ENCODE results near the gene ANKRD33.

Gene ANKRD33

GRCh38 chr12:51860986-51861385 lies 26.9 kb upstream of the ANKRD33 start:
- no peak for DNase-seq (ENCODE audit: low spot score)

GRCh38 chr12:51862947-51863346 lies 25.0 kb upstream of the ANKRD33 start:
- no peak for DNase-seq (ENCODE audit: low spot score)

- DNase-seq (ENCODE audit: low spot score) = no peak
Observed at GRCh38 chr12:51863363-51863932, 24.5 kb upstream of the ANKRD33 start.

GRCh38 chr12:51863933-51864832 lies 23.7 kb upstream of the ANKRD33 start:
- no peak for DNase-seq (ENCODE audit: low spot score)

- no peak for DNase-seq (ENCODE audit: low spot score)
Observed at GRCh38 chr12:51864833-51865670, 22.9 kb upstream of the ANKRD33 start.

- DNase-seq (ENCODE audit: low spot score) = no peak
Observed at GRCh38 chr12:51865757-51866270, 22.1 kb upstream of the ANKRD33 start.

DNA sequence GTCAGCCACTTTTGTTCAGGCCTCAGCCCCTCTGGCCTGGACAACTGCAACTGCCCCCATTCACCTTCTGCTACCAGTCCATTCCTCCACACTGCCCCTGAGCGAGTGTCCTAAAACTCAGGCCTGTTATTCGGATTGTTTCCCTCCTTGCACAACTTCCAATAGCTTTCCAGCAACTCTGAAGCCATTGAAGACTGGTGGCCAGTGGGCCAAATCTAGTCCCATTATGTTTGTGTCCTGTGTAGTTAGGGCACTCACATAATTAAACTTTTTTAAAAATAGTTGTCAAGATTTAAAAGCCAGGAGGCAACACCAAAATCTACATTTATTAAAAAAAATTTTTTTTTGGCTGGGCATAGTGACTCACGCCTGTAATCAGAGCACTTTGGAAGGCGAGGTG lies 21.6 kb upstream of the ANKRD33 start:
- no peak for DNase-seq (ENCODE audit: low spot score)

DNA sequence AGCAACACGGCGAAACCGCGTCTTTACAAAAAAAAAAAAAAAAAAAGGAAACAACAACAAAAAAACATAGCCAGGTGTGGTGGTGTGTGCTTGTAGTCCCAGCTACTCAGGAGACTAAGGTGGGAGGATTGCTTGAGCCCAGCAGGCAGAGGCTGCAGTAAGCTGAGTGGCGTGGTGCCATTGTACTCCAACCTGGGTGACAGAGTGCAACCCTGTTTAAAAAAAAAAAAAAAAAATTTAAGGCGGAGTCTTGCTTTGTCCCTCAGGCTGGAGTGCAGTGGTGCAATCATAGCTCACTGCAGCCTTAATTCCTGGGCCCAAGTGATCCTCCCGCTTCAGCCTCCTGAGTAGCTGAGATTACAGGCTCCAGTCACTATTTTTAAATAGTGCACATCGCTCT lies 21.1 kb upstream of the ANKRD33 start:
- no peak for DNase-seq (ENCODE audit: low spot score)

DNA sequence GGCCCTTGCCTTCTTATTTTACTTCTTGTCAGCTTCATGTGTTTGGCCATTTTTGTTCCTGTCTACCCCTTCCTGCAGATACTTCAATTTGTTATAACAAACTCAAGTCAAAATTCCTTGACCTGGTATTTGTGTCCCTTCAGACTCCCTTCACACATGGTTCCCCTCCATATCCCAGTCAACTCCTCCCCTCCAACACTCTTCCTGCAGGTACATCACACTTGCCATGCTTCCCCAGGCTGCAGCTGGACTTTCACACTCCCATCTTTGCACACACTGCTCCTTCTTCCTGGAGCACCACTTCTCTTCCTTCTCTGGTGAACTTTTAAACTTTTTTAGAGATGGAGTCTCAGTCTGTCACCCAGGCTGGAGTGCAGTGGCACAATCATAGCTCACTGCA lies 20.5 kb upstream of the ANKRD33 start:
- DNase-seq (ENCODE audit: low spot score) = no peak

DNA sequence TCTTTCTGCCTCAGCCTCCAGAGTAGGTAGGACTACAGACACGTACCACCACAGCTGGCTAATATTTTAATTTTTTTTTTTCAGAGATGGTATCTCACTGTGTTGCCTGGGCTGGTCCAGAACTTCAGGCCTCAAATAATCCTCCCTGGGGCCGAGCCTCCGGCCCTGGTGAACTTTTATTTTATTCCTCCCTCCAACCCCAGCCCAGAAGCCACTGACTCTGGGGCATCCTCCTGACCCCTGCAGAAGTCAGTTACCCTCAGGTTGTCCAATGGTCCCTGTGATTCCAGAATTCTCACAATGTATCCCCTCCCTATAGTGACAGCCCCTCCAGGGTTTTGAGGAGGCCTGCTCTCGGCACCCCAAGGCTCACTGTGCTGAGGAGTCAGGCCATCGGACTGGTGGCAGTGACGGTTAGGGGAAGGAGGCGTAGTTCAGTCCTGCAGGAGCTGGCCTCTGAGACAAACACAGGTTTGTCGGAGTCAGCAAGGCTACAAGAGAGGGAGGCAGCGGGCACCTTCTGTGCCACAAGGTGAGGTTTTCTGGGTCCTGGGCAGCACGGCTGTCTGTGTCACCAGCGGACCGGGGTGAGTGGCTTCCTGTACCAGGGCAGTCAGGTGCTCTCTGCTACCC lies 20.0 kb upstream of the ANKRD33 start:
- no peak for DNase-seq (ENCODE audit: low spot score)

GRCh38 chr12:51868821-51869495 lies 18.9 kb upstream of the ANKRD33 start:
- no peak for DNase-seq (ENCODE audit: low spot score)

DNA sequence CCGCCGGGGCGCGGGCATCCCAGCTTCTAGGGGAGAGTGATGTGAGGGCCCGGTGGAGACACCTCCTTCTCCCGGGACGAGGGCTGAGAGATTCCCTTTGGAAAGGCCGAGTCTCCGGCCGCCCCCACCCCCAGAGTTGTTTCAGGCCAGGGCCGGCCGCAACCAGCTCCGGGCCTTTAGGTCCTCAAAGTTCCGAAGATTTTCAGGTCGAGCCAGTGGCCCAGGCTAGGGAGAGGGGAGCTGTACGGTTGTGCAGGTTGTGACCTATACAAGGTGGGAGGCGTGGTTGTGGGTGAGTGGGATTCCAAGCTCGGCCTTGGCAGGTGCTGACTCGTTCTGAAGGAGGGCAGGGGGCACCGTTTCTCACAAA lies 18.4 kb upstream of the ANKRD33 start:
- DNase-seq (ENCODE audit: low spot score) = no peak

DNA sequence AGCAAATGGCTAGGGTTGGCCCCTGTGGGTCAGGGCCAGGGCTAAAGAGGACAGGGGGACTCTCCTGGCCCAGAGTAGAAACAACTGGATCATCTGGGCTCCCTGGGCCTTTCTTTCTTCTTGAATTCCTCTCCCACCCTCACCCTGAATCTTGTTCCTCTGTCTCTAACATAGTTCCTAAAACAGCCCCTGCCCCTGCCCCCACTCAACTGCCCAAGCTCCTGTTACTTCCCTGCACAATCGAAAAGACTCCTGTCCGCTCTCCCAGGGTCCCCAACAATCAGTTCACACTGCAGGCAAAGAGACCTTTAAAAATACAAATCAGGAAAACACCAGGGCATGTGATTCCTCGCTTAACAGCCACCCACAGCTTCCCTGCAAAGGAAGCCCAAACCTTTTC lies 18.0 kb upstream of the ANKRD33 start:
- DNase-seq (ENCODE audit: low spot score) = no peak

- no peak for DNase-seq (ENCODE audit: low spot score)
Observed at GRCh38 chr12:51870504-51870903, 17.4 kb upstream of the ANKRD33 start.

DNA sequence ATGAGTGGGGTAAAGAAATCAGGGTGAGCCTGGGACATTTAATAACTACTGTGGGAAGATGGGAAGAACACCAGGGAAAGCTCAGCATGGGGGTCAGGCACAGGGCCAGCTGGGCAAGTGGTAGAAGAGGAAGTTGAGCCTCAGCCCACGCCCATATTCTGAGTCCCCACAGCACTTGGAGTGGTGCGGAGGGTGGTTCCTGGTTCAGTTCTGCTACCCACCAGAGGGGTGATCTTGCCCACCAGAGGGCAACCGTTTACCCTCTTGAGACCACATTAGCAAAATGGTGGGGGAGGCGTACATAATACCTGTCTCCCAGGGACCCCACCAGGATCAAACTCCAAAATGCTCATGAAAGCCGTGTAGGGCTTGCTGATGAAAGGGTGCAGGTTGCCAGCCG lies 16.8 kb upstream of the ANKRD33 start:
- no peak for DNase-seq (ENCODE audit: low spot score)

DNA sequence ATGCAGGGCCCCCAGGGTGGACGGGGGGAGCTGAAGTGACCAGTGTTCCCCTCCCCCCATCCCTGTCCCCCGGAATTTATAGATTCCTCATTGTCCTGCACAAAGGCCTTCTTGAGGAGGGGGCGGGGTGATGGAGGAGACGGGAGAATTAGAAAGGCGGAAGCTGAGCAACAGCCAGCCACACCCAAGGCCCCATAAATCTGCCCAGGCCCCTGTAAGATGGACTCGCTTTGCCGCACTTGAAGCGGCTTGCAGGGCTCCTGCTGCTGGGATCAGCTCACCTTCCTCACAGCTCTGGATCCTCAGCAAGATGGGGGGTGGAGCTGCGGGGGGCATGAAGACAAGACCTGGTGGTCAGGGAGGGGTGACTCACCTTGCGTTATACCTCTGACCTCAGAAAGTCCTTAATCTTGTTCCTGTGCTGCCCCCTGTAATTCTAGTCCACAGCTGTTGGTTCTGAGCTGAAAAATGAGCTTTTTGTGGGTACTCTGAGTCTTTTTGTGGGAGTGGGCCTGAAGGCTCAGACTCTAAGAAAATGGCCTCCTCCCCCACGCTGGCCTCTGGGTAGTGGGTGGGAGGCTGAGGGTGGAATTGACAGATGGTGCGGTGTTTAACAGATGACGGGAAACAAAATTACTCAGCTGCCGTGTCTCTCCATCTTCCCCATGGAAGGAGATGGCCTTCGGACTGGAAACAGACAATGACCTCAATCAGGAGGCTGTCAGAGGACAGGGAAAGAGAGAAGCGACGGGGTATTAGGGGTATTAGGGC lies 15.8 kb upstream of the ANKRD33 start:
- no peak for DNase-seq (ENCODE audit: low spot score)

- no peak for DNase-seq (ENCODE audit: low spot score)
Observed at GRCh38 chr12:51872689-51872981, 15.3 kb upstream of the ANKRD33 start.

DNA sequence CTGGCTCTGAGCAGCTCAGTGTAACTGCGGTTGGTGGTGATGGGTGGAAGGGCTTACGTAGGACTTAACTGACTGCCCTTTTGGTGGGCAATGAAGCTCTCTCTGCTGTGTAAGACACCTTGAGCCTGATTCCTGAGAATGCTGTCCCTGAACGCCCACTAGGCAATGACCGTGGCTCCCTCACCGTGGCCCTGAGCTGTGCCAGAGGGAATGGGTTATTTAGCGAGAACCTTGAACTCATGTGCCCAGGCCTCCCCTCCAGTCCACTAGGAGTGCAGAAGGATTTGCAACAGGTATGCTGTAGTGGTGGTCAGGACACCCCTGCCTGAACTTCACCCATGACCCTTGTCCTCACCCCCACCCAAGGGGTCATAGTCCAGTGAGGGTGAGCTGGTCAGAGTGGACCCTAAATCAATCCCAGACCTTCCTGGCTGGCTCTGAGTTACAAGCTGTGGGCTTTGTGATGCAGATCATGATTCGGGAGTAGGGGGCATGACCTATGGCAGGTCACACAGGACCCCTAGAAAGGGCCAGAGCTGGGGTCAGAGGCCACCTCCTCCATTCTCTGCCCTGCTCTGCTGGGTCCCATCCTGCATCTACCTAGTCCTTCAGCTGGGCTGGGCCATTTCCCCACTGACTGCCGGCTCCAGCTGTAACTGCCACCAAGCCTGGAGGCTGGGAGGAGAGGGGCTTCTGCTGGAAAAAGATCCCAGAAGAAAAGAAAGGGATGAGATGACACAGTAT lies 14.5 kb upstream of the ANKRD33 start:
- no peak for DNase-seq (ENCODE audit: low spot score)

DNA sequence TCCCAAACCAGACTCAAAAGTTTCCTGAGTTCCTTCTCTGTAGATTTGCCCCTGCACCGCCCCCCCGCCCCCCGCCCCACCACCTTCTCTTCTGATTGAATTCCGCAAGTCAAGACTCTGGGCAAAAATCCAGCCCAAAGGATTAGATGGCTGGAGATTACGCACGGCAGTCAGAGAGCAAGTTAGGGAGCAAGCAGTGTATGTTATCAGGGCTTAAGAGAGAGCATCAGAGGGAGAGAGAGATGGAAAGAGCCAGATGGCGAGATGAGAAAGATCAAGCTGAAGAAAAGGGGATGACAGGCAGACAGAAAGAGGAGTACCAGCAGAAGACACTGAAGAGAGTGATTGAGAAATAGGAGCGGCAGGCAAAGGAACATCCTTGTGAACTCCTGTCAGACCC lies 13.9 kb upstream of the ANKRD33 start:
- DNase-seq (ENCODE audit: low spot score) = no peak

DNA sequence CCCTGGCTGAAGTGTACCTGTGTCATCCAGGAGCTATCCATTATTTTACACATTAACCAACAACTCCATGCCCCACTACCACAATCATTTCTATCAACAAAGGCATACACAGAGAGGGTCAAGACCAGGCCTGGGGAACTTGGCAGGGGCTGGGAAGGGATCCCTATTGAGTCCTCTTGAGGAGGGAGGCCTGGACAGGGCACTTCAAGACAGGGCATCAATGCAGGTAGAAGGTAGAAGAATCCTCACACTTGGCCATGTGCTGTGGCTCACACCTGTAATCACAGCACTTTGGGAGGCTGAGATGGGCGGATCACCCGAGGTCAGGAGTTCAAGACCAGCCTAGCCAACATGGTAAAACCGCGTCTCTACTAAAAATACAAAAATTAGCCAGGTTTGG lies 13.4 kb upstream of the ANKRD33 start:
- no peak for DNase-seq (ENCODE audit: low spot score)
